Frontal cortex (tissue), 4 donors: ENCODE results near the gene CACNA2D3. TPM values are rescaled to one million over a fixed set of nuclear protein-coding genes. Genes with fewer than 3 reads are reported as not detected.

Experiments used
- DNase-seq, 2 donors: peaks; one replicate each; pipeline ENCODE4 v3.0.0; 2012; ENCODE audit warnings: low spot score in 2 of 2
- FAIRE-seq: peaks from 2 replicates; lab custom pipeline; 2012; peaks lifted over from hg19 to GRCh38; lab: Jason Lieb, UNC
- total RNA-seq: library from RNA; depleted of rRNA; stranded (reverse); fragments of >200 nt; gene quantifications from one replicate; pipeline ENCODE4 v1.2.3, GENCODE V29; 2014
- donor health status: control.
- donor health status: control.
- donor health status: control.

The CACNA2D3 gene
- total RNA-seq, 1 donor from 2014 or later: 30.6 TPM

GRCh38 chr3:54355800-54356199 is 233.4 kb downstream of the CACNA2D3 start:
- no peak for DNase-seq
- FAIRE-seq: no peak

GRCh38 chr3:54356261-54357045 is 234.1 kb downstream of the CACNA2D3 start:
- DNase-seq (peak in 1 of 2 donors; percentile 28), FAIRE-seq (no peak)

GRCh38 chr3:54357301-54357700 is 234.9 kb downstream of the CACNA2D3 start:
- no peak for DNase-seq
- no peak for FAIRE-seq

GRCh38 chr3:54358316-54358715 is 236.0 kb downstream of the CACNA2D3 start:
- FAIRE-seq (no peak), DNase-seq (no peak)

- FAIRE-seq (no peak), DNase-seq (no peak)
Observed at GRCh38 chr3:54358969-54359694, 236.8 kb downstream of the CACNA2D3 start.

- no peak for FAIRE-seq
- DNase-seq: no peak
Observed at GRCh38 chr3:54360320-54360719, 238.0 kb downstream of the CACNA2D3 start.

- DNase-seq (no peak), FAIRE-seq (no peak)
Observed at GRCh38 chr3:54361746-54362283, 239.5 kb downstream of the CACNA2D3 start.

- DNase-seq: no peak
- FAIRE-seq: no peak
Observed at GRCh38 chr3:54366007-54366750, 243.8 kb downstream of the CACNA2D3 start.

- no peak for FAIRE-seq
- no peak for DNase-seq
Observed at GRCh38 chr3:54366839-54367238, 244.5 kb downstream of the CACNA2D3 start.

- no peak for DNase-seq
- FAIRE-seq: no peak
Observed at GRCh38 chr3:54372232-54372631, 249.9 kb downstream of the CACNA2D3 start.

GRCh38 chr3:54374214-54374852 is 252.0 kb downstream of the CACNA2D3 start:
- no peak for FAIRE-seq
- no peak for DNase-seq

- DNase-seq: no peak
- FAIRE-seq: no peak
Observed at GRCh38 chr3:54376142-54376807, 253.9 kb downstream of the CACNA2D3 start.

- FAIRE-seq (no peak), DNase-seq (no peak)
Observed at GRCh38 chr3:54376939-54377578, 254.7 kb downstream of the CACNA2D3 start.

GRCh38 chr3:54378184-54378583 is 255.8 kb downstream of the CACNA2D3 start:
- no peak for DNase-seq
- FAIRE-seq: no peak

GRCh38 chr3:54384279-54384678 is 261.9 kb downstream of the CACNA2D3 start:
- no peak for FAIRE-seq
- no peak for DNase-seq

GRCh38 chr3:54390582-54390981 is 268.2 kb downstream of the CACNA2D3 start:
- no peak for FAIRE-seq
- DNase-seq: no peak

GRCh38 chr3:54393150-54393549 is 270.8 kb downstream of the CACNA2D3 start:
- FAIRE-seq: no peak
- DNase-seq: no peak

- DNase-seq (no peak), FAIRE-seq (no peak)
Observed at GRCh38 chr3:54408328-54408727, 286.0 kb downstream of the CACNA2D3 start.

- FAIRE-seq (no peak), DNase-seq (no peak)
Observed at GRCh38 chr3:54421943-54422342, 299.6 kb downstream of the CACNA2D3 start.
